GM19467 (cell line): Measurements from ENCODE around the gene C9orf152.
A peak's percentile ranks its signal among the peaks of the same experiment; 100 is the strongest.

ENCODE experiments used
- ATAC-seq: cut with Tn5 transposase; IDR thresholded peaks from one replicate; pipeline ENCODE4 v1.9.1; 2021; ENCODE audit warnings: mild to moderate bottlenecking, moderate library complexity; ENCODE audit not compliant: unreplicated experiment

Gene C9orf152

DNA sequence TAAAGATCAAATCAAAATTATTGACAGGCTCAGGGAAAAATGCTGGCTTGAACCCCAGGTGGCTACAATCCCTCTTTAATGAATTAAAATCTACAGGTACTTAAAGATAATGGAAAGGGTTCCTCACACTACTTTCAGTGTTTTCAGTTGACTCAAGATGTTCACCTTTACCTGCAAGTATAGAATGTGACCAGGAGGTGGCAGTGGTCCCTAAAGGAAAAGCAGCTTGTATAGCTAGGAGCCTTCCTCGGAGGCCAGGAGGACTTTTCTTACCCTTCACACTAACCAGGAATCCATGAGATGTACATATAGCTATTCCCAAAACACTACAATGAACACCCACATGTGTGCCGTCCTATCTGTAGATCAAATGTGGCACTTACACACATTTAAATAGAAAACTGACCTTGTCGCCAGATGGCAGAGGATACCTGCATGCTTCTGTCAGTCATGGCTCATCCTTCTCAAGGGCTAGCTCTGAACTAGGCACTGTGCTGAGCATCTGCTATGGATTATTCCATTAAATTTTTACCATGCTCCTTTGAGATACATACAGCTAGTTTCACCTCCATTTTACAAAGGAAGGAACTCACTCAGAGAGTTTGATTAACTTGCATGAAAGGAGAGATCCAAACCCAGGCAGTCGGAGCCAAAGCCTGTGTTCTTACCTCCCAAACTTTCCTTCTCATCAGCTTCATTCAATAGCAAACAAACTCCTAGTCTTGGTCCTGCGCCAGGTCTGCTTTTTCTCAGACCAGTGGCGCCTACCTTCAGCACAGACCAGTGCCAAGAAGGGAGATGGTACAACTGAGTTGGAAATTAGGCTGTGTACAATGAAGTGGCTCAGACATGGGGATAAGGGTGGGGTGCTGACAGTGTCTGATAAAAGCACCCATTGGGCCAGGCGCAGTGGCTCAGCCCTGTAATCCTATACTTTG, 24.5 kb downstream of the C9orf152 start:
- peak; percentile 84 for ATAC-seq

DNA sequence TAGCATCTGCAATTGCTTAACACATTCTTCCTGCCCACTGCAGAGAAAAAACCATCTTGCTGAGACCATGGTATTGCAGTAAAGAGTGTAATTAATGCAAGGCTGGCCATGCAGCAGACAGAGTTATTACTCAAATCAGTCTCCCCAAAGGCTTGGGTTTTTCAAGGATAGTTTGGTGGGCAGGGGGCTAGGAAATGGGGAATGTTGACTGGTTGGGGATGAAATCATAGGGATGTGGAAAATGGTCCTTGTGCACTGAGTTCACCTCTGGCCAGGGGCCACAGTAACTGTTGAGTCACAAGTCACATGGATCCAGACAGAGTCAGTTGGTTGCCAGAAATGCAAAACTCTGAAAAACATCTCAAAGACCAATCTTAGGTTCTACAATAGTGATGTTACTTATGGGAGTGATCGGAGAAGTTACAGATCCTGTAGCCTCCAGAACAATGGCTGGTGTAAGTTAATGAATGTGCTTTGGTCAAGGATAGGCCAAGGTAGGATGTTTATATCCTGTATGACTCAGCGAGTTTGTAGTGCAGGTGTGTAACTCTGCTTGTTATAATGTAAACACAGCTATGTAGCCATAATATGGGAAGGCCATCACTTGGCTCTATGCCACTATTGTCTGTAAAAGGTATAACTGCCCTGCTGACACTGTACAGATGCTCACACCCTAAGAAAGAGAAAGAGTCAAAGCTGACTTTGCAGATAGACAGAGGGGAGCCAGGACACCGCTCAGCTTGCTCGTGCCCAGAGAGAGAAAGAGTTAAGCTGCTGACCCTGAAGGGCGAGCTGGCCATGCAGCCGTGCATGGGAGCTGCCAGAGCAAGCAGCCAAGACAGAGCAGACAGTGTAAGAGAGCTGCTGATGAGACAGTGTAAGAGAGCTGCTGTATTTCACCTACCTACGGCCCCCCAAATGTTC, 27.2 kb downstream of the C9orf152 start:
- no peak for ATAC-seq

DNA sequence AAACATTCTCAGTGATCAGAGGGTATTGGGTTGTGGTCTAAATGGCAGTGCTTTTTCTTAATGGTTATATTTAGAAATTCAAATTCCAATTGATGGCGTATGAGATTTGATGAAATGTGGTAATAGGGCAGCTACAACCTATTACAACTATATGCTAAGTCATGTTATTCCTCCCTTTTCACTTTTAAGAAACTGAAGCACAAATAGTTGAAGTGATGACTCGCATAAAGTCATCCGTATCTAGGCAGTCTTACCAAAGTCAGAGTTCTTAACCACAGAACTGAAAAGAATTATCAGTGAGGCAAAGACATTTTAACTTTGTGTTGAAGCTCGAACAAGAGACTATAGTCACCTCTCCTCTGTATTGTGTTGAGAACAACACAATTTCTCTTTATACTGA, 28.2 kb downstream of the C9orf152 start:
- ATAC-seq: no peak

DNA sequence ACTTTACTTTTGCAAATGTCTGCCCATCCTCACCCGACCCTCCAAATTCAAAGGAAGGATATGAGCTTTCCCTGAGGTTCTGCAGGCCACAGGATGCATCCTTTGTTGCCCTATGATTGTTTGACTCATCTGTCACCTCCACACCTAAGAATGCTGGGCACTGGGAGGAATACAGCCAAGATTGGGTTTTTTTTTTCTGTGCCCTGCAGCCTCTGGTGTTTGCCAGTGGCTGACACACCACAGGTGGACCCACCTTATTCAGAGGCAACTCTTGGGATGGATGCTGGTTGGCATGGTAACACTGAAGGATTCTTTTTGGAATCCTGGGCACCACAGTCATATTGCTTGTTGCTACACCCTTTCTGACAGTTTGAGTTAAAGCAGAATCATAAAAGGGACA, 29.7 kb downstream of the C9orf152 start:
- no peak for ATAC-seq

DNA sequence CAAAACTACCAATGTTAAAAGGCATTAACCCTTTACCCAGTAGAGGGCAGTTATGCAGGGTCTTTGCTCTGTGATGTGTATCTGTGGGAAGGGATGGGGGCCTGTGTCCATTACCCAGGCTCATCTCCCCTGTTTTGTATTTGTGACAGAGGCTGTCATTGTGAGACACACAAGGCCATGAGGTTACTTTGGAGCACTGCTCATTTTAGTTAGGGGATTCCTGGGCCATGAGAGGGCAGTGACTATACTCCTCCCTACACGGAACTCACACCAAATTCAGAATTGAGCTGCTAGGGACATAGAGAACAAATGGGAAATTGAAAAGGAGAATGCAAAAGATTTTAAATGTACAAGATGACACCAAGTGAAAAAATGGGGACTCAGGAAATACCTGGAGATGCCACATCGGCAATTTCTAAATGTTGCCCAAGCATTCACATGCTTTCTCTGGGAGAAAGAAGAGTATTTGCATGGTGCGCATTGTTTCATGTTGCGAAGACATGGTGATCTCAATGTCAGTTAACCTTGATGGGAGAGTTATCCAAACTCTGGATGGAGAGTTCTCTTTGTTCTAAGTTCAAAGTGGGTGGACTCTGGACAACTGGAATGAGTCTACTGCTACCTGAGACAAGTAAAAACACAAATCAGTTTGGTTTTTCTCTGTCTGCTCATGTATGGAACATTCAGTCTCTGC, 32.5 kb downstream of the C9orf152 start:
- no peak for ATAC-seq

DNA sequence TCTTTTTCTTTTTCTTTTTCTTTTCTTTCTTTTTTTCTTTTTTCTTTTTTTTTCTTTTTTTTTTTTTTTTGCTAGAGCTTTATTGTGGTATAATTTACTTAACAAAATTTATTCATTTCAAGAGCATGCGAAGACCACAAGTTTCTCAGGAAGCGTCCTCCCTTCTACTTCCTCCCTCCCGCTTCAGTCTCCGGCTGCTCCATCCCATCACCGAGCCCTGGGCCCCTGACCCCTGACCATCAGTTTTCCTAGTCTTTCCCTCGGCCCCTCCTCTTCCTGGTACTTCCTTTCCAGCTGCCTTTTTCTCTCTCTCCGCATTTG, 34.7 kb downstream of the C9orf152 start:
- no peak for ATAC-seq

DNA sequence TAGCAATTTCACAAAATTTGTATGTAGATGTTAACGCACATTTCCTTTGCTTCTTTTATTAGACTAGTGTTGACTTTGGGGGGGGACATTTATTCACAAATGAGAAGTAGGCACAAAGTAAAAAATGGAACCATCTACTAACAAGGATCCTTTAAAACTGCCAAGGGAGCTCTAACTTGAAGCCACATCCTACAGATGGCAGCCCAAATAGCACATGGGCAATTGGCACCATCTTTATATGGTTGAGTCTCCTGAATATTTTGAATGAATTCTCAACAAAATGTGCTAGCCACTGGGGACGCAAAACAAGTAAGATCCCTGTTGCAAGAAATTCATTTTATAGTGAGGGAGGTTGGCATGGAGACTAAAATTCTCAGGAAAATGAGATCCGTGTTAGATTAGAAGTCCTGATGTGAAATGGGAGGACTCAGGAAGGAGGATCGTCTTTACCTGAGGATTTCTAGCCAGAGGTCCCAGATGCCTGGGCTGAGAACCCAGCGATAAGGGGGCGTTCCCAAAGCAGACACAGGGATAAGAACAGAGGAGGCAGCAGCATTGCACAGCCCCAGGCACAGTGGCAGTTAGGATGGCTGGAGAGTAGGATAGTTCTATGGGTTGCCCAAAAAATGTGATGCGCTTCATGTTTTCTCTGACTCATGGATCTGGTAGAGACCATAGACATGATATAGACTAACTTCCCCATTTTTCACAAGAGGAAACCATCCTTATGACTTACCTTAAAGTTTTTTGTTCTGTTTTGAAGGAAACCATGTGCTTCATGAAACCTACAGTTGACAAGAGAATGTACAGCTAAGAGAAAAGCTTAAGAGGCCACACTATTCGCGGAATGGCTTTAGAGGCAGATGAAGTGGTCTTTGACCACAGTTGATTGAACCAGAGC, 37.4 kb downstream of the C9orf152 start:
- no peak for ATAC-seq

DNA sequence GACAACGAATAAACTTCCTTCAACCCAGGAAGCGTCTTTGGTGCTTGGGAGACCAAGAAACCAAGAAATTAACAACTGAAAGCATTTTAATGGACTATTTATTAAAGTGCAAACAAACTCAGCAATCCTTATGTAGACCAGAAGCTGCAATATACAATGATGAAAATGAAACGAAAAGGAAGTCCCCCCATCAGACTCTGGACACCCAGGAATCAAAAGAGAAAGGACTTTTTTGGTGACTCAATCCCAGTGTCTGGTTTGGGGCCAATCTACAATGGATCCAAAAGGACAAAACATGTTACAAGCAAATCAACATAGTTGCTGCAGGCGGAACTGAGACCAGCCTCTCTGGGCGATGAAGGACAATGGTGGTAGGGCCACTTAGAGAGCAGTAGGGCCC, 39.5 kb downstream of the C9orf152 start:
- no peak for ATAC-seq

DNA sequence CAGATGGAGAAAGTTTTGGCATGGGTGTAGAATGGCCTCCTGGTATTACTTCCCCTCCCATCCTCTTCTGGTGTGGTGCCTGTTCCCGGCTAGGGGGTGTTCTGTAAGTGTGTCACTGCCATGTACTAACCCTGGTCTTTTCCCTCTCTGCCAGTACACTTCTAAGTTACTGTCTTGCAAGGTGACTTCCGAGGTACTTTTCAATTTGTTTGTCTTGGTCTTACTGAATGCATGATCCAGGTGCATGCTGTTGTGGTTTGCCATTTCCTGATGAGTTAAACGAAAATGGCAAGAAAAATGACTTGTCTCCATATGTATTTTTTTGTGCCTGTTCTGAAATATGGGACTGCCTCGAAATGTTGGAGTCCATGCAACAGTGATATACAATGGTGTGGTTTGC, 46.0 kb downstream of the C9orf152 start:
- no peak for ATAC-seq

DNA sequence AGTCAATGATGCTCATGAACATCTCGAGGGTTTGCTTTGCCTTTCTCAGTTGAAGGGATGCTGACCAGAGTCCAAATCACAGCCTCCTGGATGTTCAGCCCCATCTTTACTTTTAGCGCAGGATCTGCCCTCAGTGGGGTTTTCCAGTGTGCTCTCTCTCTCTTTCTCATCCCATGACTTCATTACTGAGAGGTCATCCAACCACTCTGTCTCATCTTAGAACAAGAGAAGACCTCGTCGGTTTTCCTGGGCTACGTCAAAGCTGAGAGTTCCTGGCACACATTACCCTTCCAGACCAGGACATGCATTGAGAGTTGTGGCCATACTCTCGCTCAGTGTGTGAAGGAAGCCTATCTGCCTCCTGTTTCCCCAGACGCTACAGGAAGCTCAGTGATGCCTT, 47.3 kb downstream of the C9orf152 start:
- no peak for ATAC-seq

DNA sequence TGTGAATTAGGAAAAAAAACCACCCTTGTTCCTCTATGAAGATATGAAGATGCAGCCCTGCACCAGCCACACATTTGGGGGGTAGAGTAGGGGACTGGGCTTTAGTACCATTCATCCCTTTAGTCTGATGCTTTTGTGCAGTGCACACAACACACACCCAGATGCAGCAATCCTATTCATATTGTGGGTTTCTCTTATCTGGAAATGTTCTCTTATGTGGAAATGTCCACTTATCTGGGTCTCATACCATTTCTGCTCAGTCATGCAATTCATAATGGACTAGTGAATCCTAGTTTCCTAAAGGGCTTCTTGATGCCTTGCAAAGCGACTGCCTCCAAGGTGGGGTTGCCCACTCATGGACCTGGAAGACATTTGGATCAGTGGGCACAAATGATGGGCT, 47.8 kb downstream of the C9orf152 start:
- no peak for ATAC-seq

DNA sequence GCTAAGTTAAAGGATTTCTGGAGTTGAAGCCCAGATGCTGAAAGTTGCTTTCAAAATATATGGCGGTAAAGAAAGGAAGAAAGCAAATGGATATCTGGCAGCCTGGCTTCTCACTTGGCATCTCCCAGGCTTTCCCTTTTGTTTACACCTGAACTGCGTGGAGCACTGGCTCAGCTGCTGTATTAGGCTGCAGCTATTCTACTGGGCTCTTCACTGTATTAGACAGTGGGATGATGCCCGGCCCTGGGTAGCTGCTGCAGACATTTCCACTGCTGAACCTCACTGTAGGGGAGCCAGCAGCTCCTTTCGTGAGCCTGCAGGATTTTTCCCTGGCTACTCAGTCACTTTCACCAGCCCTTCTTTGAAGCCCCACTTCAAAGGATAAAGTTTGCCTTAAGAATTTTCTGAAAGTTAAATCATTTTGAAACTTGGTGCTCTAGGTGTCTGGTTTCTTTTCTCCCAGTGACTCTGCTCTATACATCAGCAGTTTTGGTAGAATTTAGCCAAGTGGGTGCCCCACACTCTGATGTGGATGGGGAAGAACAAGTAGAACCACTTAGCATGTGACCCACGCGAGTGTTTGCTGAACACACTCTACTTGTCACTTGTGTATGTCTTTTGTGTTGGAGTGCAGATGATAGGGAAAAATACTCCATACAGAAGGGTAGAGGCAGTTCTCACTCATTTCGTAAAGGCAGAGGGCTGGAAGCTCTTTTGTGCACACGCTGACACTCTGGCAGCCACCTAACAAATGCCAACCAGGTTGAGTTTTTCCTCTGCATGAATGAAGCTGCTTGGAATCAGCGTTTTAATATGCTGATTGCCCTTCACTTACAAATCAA, 49.9 kb downstream of the C9orf152 start:
- no peak for ATAC-seq

DNA sequence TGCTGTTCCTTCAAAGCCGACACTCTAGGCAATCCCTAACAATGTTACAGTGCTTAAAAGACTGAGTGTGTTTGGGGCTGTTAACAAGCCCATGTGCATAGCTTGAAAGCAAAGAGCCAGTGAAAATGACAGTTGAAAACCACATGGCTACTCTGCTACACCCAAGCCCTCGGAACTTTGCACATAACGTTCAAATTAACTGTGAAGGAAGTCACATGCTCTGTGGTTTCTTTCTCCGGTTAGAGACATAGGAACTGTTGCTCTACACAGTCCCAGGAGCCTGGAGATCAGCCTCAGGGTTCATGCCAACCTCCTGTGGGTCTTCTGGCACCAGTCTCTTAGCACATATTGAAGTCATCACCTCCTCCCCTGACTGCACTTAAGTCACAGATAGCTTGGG, 51.1 kb downstream of the C9orf152 start:
- peak; percentile 84 for ATAC-seq

DNA sequence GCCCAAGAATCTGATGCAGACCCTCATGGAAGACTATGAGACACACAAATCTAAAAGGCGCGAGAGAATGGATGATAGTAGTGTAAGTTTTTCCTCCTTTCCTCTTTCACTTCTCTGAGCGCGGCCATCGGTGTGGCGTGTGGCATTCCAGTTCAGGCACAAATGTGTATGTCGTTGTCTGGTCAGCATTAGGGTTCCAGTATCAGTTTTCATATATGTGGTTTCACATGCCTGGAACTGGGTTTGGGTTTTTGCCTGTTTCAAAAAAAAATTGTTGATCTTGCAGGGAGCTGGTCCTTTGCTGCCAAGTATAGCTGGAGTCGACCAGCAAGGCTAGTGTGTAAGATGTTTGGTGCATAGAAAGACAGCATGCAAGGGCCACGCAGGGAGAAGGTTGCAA, 51.5 kb downstream of the C9orf152 start:
- ATAC-seq: peak; percentile 8

DNA sequence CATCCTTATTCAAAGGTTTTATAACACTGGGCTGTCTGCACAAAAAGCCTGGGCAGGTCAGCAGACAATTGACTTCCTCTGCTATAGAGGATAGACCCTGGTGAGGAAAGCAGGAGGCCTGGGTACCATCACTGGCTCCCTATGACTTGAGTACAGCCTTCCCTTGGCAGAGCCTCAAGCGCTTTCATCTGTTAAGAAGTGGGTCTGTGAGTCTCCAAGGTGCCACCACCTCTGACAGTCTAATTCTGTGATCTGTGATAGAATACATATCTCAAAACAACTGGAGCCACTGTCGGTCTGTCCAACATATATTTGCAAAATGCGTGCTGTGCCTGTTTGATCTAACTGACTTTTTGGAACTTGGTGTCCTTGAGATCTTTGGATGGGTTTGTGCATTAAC, 52.2 kb downstream of the C9orf152 start:
- ATAC-seq: no peak

DNA sequence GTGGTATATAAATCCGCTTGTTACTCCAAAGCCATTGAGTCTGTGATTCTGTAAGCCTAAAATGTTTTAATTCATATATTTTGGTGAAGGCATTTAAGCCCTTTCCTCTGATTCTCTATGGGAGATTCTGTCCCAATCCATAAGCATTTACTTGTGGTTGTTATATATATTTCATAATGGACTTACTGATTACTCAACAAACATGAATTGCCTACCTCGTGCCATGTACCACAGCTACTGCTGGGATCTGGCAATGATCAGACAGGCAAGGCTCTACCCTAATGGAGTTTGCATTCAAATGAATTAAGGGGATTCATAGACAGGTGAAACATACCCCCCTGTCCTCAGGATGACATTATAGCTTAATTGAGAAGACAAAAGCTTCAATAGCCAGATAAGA, 54.5 kb downstream of the C9orf152 start:
- ATAC-seq: no peak

DNA sequence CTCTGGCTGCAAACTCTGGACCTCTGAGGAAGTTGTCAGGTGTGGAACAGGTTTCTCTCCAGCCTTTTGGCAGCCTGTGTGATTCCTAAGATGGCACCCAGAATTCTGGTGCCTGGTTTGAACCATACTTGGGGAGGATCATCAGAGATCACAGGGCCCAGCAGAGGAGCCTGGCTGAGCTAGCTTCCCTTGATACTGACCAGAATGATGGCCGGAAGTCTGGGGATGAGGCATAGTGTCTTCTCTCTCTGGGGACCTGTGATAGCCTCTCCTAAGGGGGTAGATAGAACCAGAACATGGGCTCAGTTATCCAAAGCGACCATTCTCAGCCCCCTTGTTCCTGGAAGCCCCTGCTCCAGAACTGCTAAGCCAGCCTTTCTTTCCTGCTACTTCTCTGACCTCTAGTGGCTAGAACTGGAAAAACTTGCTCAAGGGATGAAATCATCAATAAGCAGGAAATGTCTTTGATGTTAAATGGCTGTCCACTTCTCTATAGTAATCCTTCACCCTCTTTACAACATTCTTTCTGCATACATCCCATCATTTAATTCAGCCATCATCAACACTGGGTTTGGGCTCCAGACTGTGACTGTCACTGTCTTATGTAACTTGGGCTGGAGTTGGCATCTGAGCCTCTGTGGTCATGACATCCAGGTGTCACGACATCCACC, 55.1 kb downstream of the C9orf152 start:
- ATAC-seq: no peak
